HepG2 (cell line): Measurements from ENCODE around the gene SLIT1. TPM values are rescaled to one million over a fixed set of nuclear protein-coding genes. Genes with fewer than 3 reads are reported as not detected.

Experiments
- ASH2L ChIP-seq: fragments of 300-600, 200-600 bp; sonication (generic); IDR thresholded peaks from 2 replicates; pipeline ENCODE4 v1.7.0; 2017; ENCODE audit warnings: low read depth, mild to moderate bottlenecking, moderate library complexity, mixed read lengths, low read length; ENCODE audit not compliant: insufficient read length
- HNRNPLL ChIP-seq: fragments of 200-400 bp; formaldehyde crosslinking; IDR thresholded peaks from 2 replicates; pipeline ENCODE4 v1.6.1; 2017; ENCODE audit warnings: mild to moderate bottlenecking, low read depth, low read length; ENCODE audit not compliant: poor library complexity, severe bottlenecking
- KDM1A ChIP-seq: IDR thresholded peaks from 2 replicates; pipeline ENCODE4 v1.6.1; 2016; ENCODE audit warnings: missing compliant biosample characterization
- MXD4 ChIP-seq: IDR thresholded peaks from 2 replicates; pipeline ENCODE4 v1.6.1; 2016; ENCODE audit warnings: mild to moderate bottlenecking, missing biosample characterization, missing genetic modification reagents
- NFKBIZ ChIP-seq: IDR thresholded peaks from 2 replicates; pipeline ENCODE4 v1.6.1; 2018; ENCODE audit warnings: missing genetic modification reagents, missing compliant biosample characterization
- PHF8 ChIP-seq: sonication (generic); formaldehyde crosslinking; IDR thresholded peaks from 2 replicates; pipeline ENCODE4 v1.5.0; 2020; ENCODE audit warnings: missing genetic modification reagents
- POGZ ChIP-seq: sonication (generic); formaldehyde crosslinking; IDR thresholded peaks from 2 replicates; pipeline ENCODE4 v1.4.0; 2020; ENCODE audit warnings: mild to moderate bottlenecking, missing genetic modification reagents
- ZNF24 ChIP-seq: fragments of 450-650 bp; IDR thresholded peaks from 2 replicates; pipeline ENCODE4 v1.6.1; 2017; ENCODE audit warnings: antibody characterized with exemption, mild to moderate bottlenecking
- ZNF3 ChIP-seq: IDR thresholded peaks from 2 replicates; pipeline ENCODE4 v1.7.0; 2017; ENCODE audit warnings: inconsistent platforms
- ZNF577 ChIP-seq: sonication (generic); formaldehyde crosslinking; IDR thresholded peaks from 2 replicates; pipeline ENCODE4 v1.4.0; 2020; ENCODE audit warnings: mild to moderate bottlenecking, low read depth, missing genetic modification reagents, borderline replicate concordance
- ZNF83 ChIP-seq: sonication (generic); formaldehyde crosslinking; IDR thresholded peaks from 2 replicates; pipeline ENCODE4 v1.4.0; 2020; ENCODE audit warnings: missing genetic modification reagents, mild to moderate bottlenecking, borderline replicate concordance
- polyA plus RNA-seq, 8 experiments: library from polyadenylated mRNA; depleted of rRNA in 3 of 8; stranded (reverse) in 7 of 8; unstranded in 1 of 8; fragments of >200 nt; fragmentation: Illumina TruSeq in 4 of 8; extraction: Trizol in 4 of 8; gene quantifications; 2 replicates each; pipeline versions ENCODE4 v1.2.1 to v1.2.3, GENCODE V29; 2011 to 2016; ENCODE audit warnings: low read depth in 4 of 8, missing spikeins in 1 of 8, mixed read lengths in 1 of 8; ENCODE audit not compliant: insufficient read depth in 1 of 8
- total RNA-seq, 5 experiments: library from RNA; depleted of rRNA; stranded (reverse); fragments of >200 nt; fragmentation: Illumina TruSeq; extraction: Trizol; gene quantifications; 2 replicates each; pipeline ENCODE4 v1.2.3, GENCODE V29; 2016; ENCODE audit warnings: low read depth in 1 of 5
- TF ChIP-seq, protein P1 (sequence below): sonication (generic); formaldehyde crosslinking; IDR thresholded peaks from 2 replicates; pipeline ENCODE4 v1.4.0; 2020; ENCODE audit warnings: missing genetic modification reagents
- TF ChIP-seq, protein P2 (sequence below): sonication (generic); formaldehyde crosslinking; IDR thresholded peaks from 2 replicates; pipeline ENCODE4 v1.9.0; 2021; ENCODE audit warnings: missing genetic modification reagents, mild to moderate bottlenecking, borderline replicate concordance
- TF ChIP-seq, protein P3 (sequence below), 2 experiments: IDR thresholded peaks; 2 replicates each; pipeline ENCODE4 v1.6.1; 2011 to 2012; ENCODE audit warnings: low read length in 2 of 2, borderline replicate concordance in 1 of 2, low read depth in 1 of 2, mild to moderate bottlenecking in 1 of 2, moderate library complexity in 1 of 2

Gene SLIT1
- total and polyA plus RNA-seq, 2 of the 13 experiments (the other 11 are each of a cell fraction or from before 2014, with no cell fraction given) = 0.09 to 0.33 TPM

DNA sequence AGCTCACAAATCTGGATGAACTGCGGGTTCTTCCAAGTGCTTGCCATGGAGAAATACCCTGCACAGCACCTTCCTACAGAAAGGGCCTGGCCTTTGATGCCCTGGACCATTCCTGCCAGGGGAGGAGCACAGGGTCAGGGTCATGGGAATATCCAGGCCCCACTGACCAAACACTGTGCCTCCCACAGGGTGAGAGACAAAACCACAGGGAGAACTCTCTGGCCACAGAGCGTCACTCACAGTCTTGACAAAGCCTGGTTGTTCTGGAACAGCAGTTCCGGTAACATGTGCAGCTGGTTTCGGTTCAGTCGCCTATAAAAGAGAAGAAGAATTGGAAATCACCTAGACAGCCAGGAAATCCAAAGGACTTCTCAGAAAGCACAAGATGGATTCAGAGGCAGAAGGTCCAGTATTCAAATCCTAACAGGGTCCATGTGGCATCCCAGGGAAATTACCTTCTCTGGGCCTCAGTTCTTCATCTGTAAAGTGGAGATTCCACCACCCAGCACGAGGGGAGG, 28.1 kb downstream of the SLIT1 start (continued):
- TF ChIP-seq, protein P1, sequence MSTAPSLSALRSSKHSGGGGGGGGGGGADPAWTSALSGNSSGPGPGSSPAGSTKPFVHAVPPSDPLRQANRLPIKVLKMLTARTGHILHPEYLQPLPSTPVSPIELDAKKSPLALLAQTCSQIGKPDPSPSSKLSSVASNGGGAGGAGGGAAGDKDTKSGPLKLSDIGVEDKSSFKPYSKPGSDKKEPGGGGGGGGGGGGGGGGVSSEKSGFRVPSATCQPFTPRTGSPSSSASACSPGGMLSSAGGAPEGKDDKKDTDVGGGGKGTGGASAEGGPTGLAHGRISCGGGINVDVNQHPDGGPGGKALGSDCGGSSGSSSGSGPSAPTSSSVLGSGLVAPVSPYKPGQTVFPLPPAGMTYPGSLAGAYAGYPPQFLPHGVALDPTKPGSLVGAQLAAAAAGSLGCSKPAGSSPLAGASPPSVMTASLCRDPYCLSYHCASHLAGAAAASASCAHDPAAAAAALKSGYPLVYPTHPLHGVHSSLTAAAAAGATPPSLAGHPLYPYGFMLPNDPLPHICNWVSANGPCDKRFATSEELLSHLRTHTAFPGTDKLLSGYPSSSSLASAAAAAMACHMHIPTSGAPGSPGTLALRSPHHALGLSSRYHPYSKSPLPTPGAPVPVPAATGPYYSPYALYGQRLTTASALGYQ = peak; percentile 86
- no peak for TF ChIP-seq ZNF83
- TF ChIP-seq POGZ (CRISPR knock-in tag) = peak; percentile 74
- 0 out of 2 replicates have a peak, but pooled peaks have one; percentile 21 for TF ChIP-seq PHF8
- TF ChIP-seq ASH2L = peak; percentile 38
- TF ChIP-seq MXD4 (CRISPR knock-in tag) = 0 out of 2 replicates have a peak, but pooled peaks have one; percentile 26
- peak; percentile 76; the same call in 1 of the 2 replicates for TF ChIP-seq KDM1A (CRISPR knock-in tag)
- no peak for TF ChIP-seq ZNF577 (CRISPR knock-in tag)
- TF ChIP-seq HNRNPLL = no peak
- TF ChIP-seq, protein P2, sequence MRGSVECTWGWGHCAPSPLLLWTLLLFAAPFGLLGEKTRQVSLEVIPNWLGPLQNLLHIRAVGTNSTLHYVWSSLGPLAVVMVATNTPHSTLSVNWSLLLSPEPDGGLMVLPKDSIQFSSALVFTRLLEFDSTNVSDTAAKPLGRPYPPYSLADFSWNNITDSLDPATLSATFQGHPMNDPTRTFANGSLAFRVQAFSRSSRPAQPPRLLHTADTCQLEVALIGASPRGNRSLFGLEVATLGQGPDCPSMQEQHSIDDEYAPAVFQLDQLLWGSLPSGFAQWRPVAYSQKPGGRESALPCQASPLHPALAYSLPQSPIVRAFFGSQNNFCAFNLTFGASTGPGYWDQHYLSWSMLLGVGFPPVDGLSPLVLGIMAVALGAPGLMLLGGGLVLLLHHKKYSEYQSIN (CRISPR knock-in tag) = no peak
- TF ChIP-seq, protein P3, sequence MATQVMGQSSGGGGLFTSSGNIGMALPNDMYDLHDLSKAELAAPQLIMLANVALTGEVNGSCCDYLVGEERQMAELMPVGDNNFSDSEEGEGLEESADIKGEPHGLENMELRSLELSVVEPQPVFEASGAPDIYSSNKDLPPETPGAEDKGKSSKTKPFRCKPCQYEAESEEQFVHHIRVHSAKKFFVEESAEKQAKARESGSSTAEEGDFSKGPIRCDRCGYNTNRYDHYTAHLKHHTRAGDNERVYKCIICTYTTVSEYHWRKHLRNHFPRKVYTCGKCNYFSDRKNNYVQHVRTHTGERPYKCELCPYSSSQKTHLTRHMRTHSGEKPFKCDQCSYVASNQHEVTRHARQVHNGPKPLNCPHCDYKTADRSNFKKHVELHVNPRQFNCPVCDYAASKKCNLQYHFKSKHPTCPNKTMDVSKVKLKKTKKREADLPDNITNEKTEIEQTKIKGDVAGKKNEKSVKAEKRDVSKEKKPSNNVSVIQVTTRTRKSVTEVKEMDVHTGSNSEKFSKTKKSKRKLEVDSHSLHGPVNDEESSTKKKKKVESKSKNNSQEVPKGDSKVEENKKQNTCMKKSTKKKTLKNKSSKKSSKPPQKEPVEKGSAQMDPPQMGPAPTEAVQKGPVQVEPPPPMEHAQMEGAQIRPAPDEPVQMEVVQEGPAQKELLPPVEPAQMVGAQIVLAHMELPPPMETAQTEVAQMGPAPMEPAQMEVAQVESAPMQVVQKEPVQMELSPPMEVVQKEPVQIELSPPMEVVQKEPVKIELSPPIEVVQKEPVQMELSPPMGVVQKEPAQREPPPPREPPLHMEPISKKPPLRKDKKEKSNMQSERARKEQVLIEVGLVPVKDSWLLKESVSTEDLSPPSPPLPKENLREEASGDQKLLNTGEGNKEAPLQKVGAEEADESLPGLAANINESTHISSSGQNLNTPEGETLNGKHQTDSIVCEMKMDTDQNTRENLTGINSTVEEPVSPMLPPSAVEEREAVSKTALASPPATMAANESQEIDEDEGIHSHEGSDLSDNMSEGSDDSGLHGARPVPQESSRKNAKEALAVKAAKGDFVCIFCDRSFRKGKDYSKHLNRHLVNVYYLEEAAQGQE (IDR thresholded peaks at IDR 0.05; ENCODE audit: borderline replicate concordance in 1 of 2, low read depth in 1 of 2, low read length in 2 of 2) = peak in 1 of 2 experiments; percentile 66; a peak in 1 of 4 replicates
- no peak for TF ChIP-seq ZNF24
- peak; percentile 57; the same call in 1 of the 2 replicates for TF ChIP-seq NFKBIZ
- 0 out of 2 replicates have a peak, but pooled peaks have one; percentile 21 for TF ChIP-seq ZNF3 (CRISPR knock-in tag)
